Measurements from ENCODE around the gene KCNK5.

The KCNK5 gene

GRCh38 chr6:39250507-39250906 is 21.2 kb upstream of the KCNK5 start:
- POLR2A ChIA-PET: no interaction called here
- DNase-seq (ENCODE audit: low read depth, low spot score): no peak
- no peak for TF ChIP-seq CTCF (IDR thresholded peaks at IDR 0.05; ENCODE audit: insufficient read depth, low read length, missing control alignments)
- CTCF ChIA-PET: no interaction called here
- no peak overlapping the region for H3K4me3 ChIP-seq (ENCODE audit: low read depth, low read length)

- POLR2A ChIA-PET: no interaction called here
Measured at GRCh38 chr6:39249278-39249677, 20.0 kb upstream of the KCNK5 start.

GRCh38 chr6:39247667-39248194 is 18.5 kb upstream of the KCNK5 start:
- CTCF ChIA-PET: no interaction called here
- POLR2A ChIA-PET: no interaction called here

More at GRCh38 chr6:39249278-39249677, 20.0 kb upstream of the KCNK5 start:
- DNase-seq (ENCODE audit: low read depth, low spot score): no peak
- H3K4me3 ChIP-seq (ENCODE audit: low read depth, low read length): no peak overlapping the region
- no peak for TF ChIP-seq CTCF (IDR thresholded peaks at IDR 0.05; ENCODE audit: insufficient read depth, low read length, missing control alignments)
- CTCF ChIA-PET: no interaction called here

GRCh38 chr6:39243809-39244208 is 14.5 kb upstream of the KCNK5 start:
- no peak for DNase-seq (ENCODE audit: low read depth, low spot score)
- ChIA-PET POLR2A (no interaction called here), CTCF (no interaction called here)
- TF ChIP-seq CTCF (IDR thresholded peaks at IDR 0.05; ENCODE audit: insufficient read depth, low read length, missing control alignments): no peak
- no peak overlapping the region for H3K4me3 ChIP-seq (ENCODE audit: low read depth, low read length)

More at GRCh38 chr6:39247667-39248194, 18.5 kb upstream of the KCNK5 start:
- H3K4me3 ChIP-seq (ENCODE audit: low read depth, low read length): no peak overlapping the region
- DNase-seq (ENCODE audit: low read depth, low spot score): no peak
- TF ChIP-seq CTCF (IDR thresholded peaks at IDR 0.05; ENCODE audit: insufficient read depth, low read length, missing control alignments): no peak

GRCh38 chr6:39240155-39240757 is 11.0 kb upstream of the KCNK5 start:
- TF ChIP-seq CTCF (IDR thresholded peaks at IDR 0.05; ENCODE audit: insufficient read depth, low read length, missing control alignments): no peak
- POLR2A ChIA-PET: no interaction called here
- CTCF ChIA-PET: no interaction called here
- H3K4me3 ChIP-seq (ENCODE audit: low read depth, low read length): no peak overlapping the region
- DNase-seq (ENCODE audit: low read depth, low spot score): no peak

- ChIA-PET POLR2A (no interaction called here), CTCF (no interaction called here)
- no peak overlapping the region for H3K4me3 ChIP-seq (ENCODE audit: low read depth, low read length)
- DNase-seq (ENCODE audit: low read depth, low spot score): no peak
- no peak for TF ChIP-seq CTCF (IDR thresholded peaks at IDR 0.05; ENCODE audit: insufficient read depth, low read length, missing control alignments)
Measured at GRCh38 chr6:39239527-39240154, 10.4 kb upstream of the KCNK5 start.
